ENCODE data around the gene P2RY6.

P2RY6 gene

DNA sequence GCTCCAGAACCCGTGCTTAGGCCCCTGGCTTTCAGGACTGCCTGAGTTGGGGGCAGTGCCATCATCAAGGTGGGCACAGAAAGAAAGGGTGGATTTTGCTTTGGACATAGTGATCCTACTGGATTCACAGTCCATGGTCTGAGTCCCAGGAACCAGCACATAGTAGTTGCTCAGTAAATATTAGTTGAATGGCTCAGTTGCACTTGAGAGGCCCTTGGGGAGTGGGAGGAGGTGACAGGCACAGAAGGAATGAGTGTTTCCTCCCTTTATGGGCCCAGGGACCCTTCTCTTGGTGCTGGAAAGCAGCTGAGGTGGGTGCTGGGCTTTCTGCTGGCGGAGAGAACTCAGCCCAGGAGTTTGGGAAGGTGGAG, 52.5 kb downstream of the P2RY6 start:
- Histone ChIP-seq H3K27me3 (ENCODE audit: insufficient read depth, low read depth, severe bottlenecking) (no peaks in the 10 kb centered on the region), H3K27ac (peak overlapping the region; percentile 39; the same call in 1 of the 2 replicates), H3K4me3 (ENCODE audit: low read depth, low read length) (no peak overlapping the region), H3K36me3 (no peaks in the 10 kb centered on the region; the same call in 1 of the 2 replicates), H3K9me3 (ENCODE audit: severe bottlenecking) (no peaks in the 10 kb centered on the region)
- no peak for DNase-seq
- TF ChIP-seq, protein P1, sequence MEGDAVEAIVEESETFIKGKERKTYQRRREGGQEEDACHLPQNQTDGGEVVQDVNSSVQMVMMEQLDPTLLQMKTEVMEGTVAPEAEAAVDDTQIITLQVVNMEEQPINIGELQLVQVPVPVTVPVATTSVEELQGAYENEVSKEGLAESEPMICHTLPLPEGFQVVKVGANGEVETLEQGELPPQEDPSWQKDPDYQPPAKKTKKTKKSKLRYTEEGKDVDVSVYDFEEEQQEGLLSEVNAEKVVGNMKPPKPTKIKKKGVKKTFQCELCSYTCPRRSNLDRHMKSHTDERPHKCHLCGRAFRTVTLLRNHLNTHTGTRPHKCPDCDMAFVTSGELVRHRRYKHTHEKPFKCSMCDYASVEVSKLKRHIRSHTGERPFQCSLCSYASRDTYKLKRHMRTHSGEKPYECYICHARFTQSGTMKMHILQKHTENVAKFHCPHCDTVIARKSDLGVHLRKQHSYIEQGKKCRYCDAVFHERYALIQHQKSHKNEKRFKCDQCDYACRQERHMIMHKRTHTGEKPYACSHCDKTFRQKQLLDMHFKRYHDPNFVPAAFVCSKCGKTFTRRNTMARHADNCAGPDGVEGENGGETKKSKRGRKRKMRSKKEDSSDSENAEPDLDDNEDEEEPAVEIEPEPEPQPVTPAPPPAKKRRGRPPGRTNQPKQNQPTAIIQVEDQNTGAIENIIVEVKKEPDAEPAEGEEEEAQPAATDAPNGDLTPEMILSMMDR (IDR thresholded peaks at IDR 0.05; ENCODE audit: low read depth, low read length) = no peak

DNA sequence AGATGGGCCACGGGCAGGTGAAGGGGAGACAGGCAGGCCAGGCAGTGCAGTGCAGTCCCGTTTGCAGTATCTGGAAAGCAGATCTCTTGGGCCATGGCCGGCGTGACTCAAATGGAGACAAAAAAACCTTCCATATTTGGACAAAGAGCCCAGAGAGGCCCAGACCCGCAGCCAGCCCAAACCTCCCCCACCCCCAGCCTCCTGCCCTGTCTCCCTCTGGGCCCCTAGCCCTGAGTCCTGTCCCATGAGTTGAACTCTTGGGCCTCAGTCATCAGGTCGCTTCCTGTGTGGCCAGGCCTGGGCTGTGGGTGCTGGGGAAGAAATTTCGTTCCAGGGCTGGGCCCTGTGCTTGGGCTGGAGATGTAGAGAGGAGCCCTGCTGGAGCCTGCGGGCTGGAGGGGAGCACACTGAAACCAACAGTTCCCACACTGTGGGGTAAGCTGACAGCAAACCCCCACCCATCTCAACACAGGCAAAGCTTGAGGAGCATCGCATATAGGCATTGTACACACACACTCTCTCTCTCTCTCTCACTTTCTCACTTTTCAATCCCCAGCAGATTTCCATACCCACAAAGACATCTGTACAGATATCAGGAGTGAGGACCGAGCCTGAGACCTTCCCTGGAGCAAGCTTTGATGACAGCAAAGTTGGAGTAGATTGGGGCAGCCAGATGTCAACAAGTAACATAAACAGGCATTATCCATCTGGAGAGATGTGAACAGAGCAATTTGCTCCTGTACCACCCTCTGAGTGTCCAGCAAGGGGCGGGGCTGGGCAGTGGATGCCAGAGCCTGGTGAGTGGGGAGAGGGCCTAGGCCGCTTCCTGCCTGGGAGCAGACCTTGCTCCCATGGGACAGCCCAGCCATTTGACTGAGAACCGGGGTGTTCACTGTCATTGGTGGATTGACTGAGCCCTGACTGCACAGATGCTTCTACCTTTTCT, 53.2 kb downstream of the P2RY6 start:
- no peaks in the 10 kb centered on the region for H3K9me3 ChIP-seq (ENCODE audit: severe bottlenecking)
- H3K27me3 ChIP-seq (ENCODE audit: insufficient read depth, low read depth, severe bottlenecking) = no peaks in the 10 kb centered on the region
- TF ChIP-seq, protein P1 (IDR thresholded peaks at IDR 0.05; ENCODE audit: low read depth, low read length) = no peak
- H3K27ac ChIP-seq = peak overlapping the region; percentile 39
- DNase-seq = no peak
- no peaks in the 10 kb centered on the region; the same call in 1 of the 2 replicates for H3K36me3 ChIP-seq
- H3K4me3 ChIP-seq (ENCODE audit: low read depth, low read length) = no peak overlapping the region

DNA sequence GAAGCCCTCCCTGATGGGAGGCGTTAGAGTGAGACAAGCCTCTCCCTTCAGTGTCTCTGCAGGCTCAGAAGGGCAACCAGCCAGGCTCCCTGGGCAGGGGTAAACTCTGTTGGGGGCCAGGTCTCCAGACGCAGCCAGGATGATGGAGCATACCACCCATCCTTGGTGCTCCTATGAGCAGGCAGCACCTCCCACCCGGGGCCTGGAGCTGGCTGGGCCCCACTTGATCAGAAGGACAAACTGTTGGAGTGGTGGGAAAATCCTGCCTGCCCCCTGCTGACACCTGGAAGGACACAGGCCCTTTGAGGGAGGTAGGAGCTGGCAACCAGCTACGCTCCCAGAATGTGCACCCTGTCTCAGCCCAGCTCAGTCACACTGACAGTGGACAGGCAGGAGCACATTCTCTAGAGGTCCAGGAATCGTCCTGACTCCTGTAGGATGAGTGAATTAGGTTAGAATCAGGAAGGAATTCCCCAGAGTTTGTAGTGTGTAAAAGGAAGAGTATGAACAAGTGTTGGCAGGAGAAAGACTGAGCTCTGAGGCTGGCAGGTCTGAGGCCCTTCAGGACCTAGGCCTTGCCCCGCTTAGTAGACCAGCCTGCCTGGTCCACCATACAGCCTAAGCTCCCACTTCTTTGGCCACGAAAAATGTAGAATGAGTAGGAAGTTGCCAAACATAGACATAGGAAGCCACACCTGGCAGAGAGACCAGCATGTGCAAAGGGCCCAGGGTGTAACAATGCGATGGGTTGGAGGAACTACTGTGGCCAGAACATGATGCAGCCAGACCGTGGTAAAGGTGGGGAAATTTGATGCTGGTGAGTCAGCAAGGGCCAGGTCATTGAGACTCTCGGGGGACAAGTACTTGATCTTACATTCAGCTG, 55.0 kb downstream of the P2RY6 start:
- Histone ChIP-seq H3K9me3 (ENCODE audit: severe bottlenecking) (no peaks in the 10 kb centered on the region), H3K4me3 (ENCODE audit: low read depth, low read length) (no peak overlapping the region), H3K36me3 (no peaks in the 10 kb centered on the region; the same call in 1 of the 2 replicates), H3K27ac (peak overlapping the region; percentile 92), H3K27me3 (ENCODE audit: insufficient read depth, low read depth, severe bottlenecking) (no peaks in the 10 kb centered on the region)
- TF ChIP-seq, protein P1 (IDR thresholded peaks at IDR 0.05; ENCODE audit: low read depth, low read length) = no peak
- DNase-seq = no peak

DNA sequence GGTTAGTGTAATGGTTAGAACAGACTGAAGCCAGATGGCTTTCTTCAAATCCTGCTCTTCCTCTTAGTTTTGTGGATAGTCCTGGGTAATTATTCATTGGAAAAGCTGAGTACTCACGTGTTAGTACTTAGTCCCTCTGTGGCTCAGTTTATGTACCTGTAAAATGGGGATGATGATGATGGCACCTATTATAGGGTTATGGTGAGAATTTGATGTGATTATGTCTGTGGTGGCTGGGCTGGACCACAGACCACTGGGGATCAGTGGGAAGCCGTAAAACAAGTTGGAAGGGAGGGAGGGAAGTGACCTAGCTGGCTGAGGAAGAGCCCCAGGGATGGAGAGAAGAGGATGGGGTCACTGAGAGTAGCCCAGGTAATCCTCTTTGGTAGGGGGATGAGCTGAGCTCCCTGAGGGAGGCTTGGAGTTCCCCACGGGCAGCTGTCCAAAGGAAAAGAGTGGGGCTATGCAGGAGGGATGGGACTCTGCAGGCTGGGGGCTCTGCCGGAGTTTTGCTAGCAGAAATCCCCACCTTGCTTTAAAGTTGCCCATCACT, 55.8 kb downstream of the P2RY6 start:
- DNase-seq = peak; percentile 77
- H3K4me3 ChIP-seq (ENCODE audit: low read depth, low read length) = no peak overlapping the region
- H3K27me3 ChIP-seq (ENCODE audit: insufficient read depth, low read depth, severe bottlenecking) = no peaks in the 10 kb centered on the region
- TF ChIP-seq, protein P1 (IDR thresholded peaks at IDR 0.05; ENCODE audit: low read depth, low read length) = no peak
- H3K27ac ChIP-seq = peak overlapping the region; percentile 92
- no peaks in the 10 kb centered on the region for H3K9me3 ChIP-seq (ENCODE audit: severe bottlenecking)
- H3K36me3 ChIP-seq = no peaks in the 10 kb centered on the region; the same call in 1 of the 2 replicates

DNA sequence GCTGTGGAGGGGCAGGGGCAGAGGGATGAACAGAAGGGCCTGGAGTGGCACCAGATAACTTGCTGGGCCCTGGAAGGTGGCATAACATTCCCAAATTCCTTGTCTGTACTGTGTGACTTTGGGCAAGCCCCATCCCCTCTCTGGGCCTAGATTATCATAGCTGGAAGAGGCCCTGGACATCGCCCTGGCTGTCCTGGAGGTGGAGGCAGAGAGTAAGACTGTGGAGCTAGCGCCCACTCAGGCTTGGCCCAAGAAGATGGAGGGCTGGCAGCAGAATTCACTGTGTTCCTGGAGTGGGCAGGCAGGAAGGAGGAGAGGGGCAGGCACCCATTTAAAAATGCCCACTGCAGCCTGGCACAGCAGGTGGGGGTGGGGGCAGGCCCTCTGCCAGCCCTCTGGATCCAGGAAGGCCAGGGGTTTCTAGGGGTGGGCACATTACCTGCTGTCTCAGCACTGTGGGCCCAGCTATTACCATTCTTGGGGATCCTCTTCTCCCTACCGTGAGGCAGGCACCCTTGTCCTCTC, 58.5 kb downstream of the P2RY6 start:
- TF ChIP-seq, protein P1 (IDR thresholded peaks at IDR 0.05; ENCODE audit: low read depth, low read length) = peak; percentile 61
- Histone ChIP-seq H3K27ac (peak overlapping the region; percentile 22; the same call in 1 of the 2 replicates), H3K4me3 (ENCODE audit: low read depth, low read length) (no peak overlapping the region), H3K36me3 (no peaks in the 10 kb centered on the region; the same call in 1 of the 2 replicates), H3K27me3 (ENCODE audit: insufficient read depth, low read depth, severe bottlenecking) (no peaks in the 10 kb centered on the region), H3K9me3 (ENCODE audit: severe bottlenecking) (no peaks in the 10 kb centered on the region)
- DNase-seq = peak; percentile 67

Data from WERI-Rb-1 (cell line).